Measurements from ENCODE around the gene HNRNPK. TPM values are rescaled to one million over a fixed set of nuclear protein-coding genes. Genes with fewer than 3 reads are reported as not detected.

HNRNPK gene
- total RNA-seq, 2 experiments from 2014 or later: 656 to 688 TPM

DNA sequence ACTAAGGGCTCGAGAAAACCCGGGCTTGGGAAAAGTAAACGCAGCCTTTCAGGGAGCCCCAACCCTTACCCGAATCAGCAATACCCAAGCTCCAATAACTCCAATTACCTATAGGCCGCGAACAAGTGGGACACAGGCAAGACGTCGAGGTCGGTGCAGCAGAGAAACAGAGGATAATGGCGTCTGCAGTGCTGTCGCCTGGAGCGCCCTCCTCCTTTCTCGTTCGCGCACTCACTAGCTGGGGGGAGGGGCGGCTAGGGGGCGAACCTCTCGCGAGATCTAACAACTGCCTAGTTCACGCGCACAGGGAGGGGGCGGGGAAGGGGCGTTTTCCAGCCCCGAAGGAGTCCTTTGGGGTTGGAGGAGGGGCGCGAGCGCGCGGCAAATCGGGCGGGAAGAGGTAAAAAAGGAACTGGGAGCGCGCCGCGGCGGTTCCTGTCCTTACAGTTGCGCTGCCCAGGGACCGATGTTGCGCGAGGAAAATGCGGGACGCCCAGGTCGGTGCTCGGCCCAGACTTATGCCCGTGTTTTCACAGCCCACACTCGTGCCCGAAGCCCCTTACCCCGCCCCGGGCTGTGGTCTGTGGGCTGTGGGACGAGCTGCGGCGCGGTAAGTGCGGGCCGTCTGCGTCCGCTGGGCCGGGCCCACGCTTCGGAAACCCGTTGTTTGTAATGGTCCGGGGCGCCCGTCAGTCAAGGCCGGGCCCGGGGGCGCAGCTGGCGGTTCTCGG, 545 bp upstream of the HNRNPK start, which contains the start of gene RMI1:
Gene RMI1, plus strand, starts transcription at position 411 of the 731 bp plus-strand sequence. CDS start 20,182 bp downstream, outside the sequence.
- Histone ChIP-seq H3K4me3 (ENCODE audit: low read length) (peak within 1 kb of the TSS; percentile 100), H3K9me3 (ENCODE audit: control insufficient read depth in 1 of 2, insufficient read depth in 1 of 2, low read length in 2 of 2) (no peaks in the 10 kb centered on the region), H3K27me3 (ENCODE audit: control insufficient read depth in 1 of 2, insufficient read depth in 2 of 2, low read length in 2 of 2) (no peaks in the 10 kb centered on the region), H3K4me1 (ENCODE audit: insufficient read depth, low read length) (peaks cover 10% of the 10 kb centered on the region), H3K36me3 (ENCODE audit: insufficient read depth, low read length) (peaks cover 26% of the 10 kb centered on the region), H3K27ac (ENCODE audit: low read depth in 1 of 2, low read length in 2 of 2) (peak within 1 kb of the TSS; percentile 98 to 100)
- intact Hi-C loops (cut with DNase I, micrococcal nuclease): loop anchor here (1.0 to 10.0 kb wide), 7 partner anchors 24 to 1964 kb away; partner anchors contain the start of genes KIF27 (in 2 of the 2), AGTPBP1 (in 1 of the 2), GKAP1 (in 1 of the 2) and NAA35 (in 1 of the 2)
- peaks cover 56% of the 10 kb centered on the region for H3K36me3 Mint-ChIP-seq (ENCODE audit: low read depth)
- DNase-seq: peak; percentile 98 to 100 (median 99)
- H3K4me1 Mint-ChIP-seq (ENCODE audit: low read depth): peaks cover 51% of the 10 kb centered on the region
- TF ChIP-seq, protein P1, sequence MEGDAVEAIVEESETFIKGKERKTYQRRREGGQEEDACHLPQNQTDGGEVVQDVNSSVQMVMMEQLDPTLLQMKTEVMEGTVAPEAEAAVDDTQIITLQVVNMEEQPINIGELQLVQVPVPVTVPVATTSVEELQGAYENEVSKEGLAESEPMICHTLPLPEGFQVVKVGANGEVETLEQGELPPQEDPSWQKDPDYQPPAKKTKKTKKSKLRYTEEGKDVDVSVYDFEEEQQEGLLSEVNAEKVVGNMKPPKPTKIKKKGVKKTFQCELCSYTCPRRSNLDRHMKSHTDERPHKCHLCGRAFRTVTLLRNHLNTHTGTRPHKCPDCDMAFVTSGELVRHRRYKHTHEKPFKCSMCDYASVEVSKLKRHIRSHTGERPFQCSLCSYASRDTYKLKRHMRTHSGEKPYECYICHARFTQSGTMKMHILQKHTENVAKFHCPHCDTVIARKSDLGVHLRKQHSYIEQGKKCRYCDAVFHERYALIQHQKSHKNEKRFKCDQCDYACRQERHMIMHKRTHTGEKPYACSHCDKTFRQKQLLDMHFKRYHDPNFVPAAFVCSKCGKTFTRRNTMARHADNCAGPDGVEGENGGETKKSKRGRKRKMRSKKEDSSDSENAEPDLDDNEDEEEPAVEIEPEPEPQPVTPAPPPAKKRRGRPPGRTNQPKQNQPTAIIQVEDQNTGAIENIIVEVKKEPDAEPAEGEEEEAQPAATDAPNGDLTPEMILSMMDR (IDR thresholded peaks at IDR 0.05): no peak
- H3K9me3 Mint-ChIP-seq: no peaks in the 10 kb centered on the region
- peak; percentile 77 for ATAC-seq (ENCODE audit: poor library complexity)
- CTCF ChIA-PET: interaction anchor here (1.0 kb wide), 2 partner anchors 10 to 60 kb away, joined by 5 read pairs; partner anchors contain the start of gene KIF27
- H3K27ac Mint-ChIP-seq: peak within 1 kb of the TSS; percentile 100
- H3K27me3 Mint-ChIP-seq: no peaks in the 10 kb centered on the region
- peak within 1 kb of the TSS; percentile 100 for H3K4me3 Mint-ChIP-seq
- POLR2A ChIA-PET: interaction anchor here (0.8 to 5.6 kb wide), 26 partner anchors 10 to 1961 kb away, joined by 3 to 77 read pairs (median 6); partner anchors contain the start of genes AGTPBP1, IDNK, KIF27 and UBQLN1

DNA sequence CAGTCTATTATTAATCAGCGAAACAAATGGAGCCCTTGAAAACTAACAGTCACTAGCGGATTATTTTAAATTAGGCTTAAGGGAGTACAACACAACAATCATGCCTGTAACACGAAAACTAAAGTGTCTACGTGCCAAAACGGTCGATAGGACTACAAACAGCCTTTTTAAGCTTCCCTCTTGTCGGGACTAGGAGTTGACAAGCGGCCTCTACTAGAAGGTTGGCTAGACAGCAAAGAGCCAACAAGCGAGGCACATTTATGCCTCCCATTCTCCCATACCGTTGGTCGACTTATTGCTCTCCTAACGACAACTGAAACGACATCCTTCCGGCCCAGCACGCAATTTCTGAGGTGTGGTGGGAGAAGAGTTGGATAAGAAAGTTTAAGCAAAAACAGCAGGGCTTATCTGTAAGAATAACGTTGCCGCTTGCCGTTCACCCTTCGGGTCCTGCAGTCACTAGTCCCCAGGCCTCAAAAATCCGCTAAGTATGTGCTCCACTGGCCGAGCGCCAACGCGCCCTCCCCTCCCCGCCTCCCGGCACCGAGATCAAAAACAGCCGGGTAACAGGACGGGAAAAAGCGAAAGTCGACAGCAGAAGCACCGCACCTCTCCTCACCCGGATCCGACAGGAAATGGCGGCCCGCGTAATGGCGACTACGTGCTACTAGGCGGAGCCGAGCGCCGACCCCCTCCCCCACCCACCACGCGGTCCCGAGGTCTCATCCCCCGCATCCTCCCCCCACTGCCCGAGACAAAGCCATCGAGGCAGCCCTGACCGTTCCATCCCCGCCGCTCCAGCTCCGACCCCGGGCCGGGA, 813 bp downstream of the HNRNPK start:
- Mint-ChIP-seq H3K36me3 (ENCODE audit: low read depth) (peaks cover 70% of the 10 kb centered on the region), H3K9me3 (no peaks in the 10 kb centered on the region), H3K4me1 (ENCODE audit: low read depth) (peaks cover 64% of the 10 kb centered on the region), H3K27me3 (no peaks in the 10 kb centered on the region), H3K27ac (peak overlapping the region; percentile 100), H3K4me3 (peak overlapping the region; percentile 100)
- peak; percentile 43 for ATAC-seq (ENCODE audit: poor library complexity)
- Histone ChIP-seq H3K36me3 (ENCODE audit: insufficient read depth, low read length) (peaks cover 39% of the 10 kb centered on the region), H3K4me1 (ENCODE audit: insufficient read depth, low read length) (peaks cover 14% of the 10 kb centered on the region), H3K9me3 (ENCODE audit: control insufficient read depth in 1 of 2, insufficient read depth in 1 of 2, low read length in 2 of 2) (no peaks in the 10 kb centered on the region), H3K27me3 (ENCODE audit: control insufficient read depth in 1 of 2, insufficient read depth in 2 of 2, low read length in 2 of 2) (no peaks in the 10 kb centered on the region), H3K27ac (ENCODE audit: low read depth in 1 of 2, low read length in 2 of 2) (peak overlapping the region; percentile 98 to 100), H3K4me3 (ENCODE audit: low read length) (peak overlapping the region; percentile 100)
- intact Hi-C loops (cut with DNase I, micrococcal nuclease): loop anchor here (1.0 to 10.0 kb wide), 5 partner anchors 8 to 1966 kb away; partner anchors contain the start of genes NAA35 (in 1 of the 2) and UBQLN1 (in 1 of the 2)
- CTCF ChIA-PET: interaction anchor here (0.6 kb wide), 1 partner anchor 302 kb away, joined by 4 read pairs; no protein-coding TSS in a partner anchor
- TF ChIP-seq, protein P1 (IDR thresholded peaks at IDR 0.05): no peak
- POLR2A ChIA-PET: interaction anchor here (0.8 to 5.6 kb wide), 25 partner anchors 8 to 1963 kb away, joined by 3 to 77 read pairs (median 5); partner anchors contain the start of genes AGTPBP1, IDNK, KIF27 and UBQLN1
- DNase-seq: peak; percentile 77 to 95 (median 84)

- peaks cover 59% of the 10 kb centered on the region for H3K36me3 ChIP-seq (ENCODE audit: insufficient read depth, low read length)
- POLR2A ChIA-PET: interaction anchor here (5.6 kb wide), 1 partner anchor 14 kb away, joined by 77 read pairs; no protein-coding TSS in a partner anchor
- peaks cover 90% of the 10 kb centered on the region for H3K36me3 Mint-ChIP-seq (ENCODE audit: low read depth)
- ATAC-seq (ENCODE audit: poor library complexity): no peak
- TF ChIP-seq, protein P1 (IDR thresholded peaks at IDR 0.05): no peak
- H3K27ac ChIP-seq (ENCODE audit: low read depth in 1 of 2, low read length in 2 of 2): peak overlapping the region in 1 of 2 donors; percentile 18
- no peaks in the 10 kb centered on the region for H3K27me3 ChIP-seq (ENCODE audit: control insufficient read depth in 1 of 2, insufficient read depth in 2 of 2, low read length in 2 of 2)
- H3K4me1 ChIP-seq (ENCODE audit: insufficient read depth, low read length): peaks cover 16% of the 10 kb centered on the region
- H3K9me3 ChIP-seq (ENCODE audit: control insufficient read depth in 1 of 2, insufficient read depth in 1 of 2, low read length in 2 of 2): no peaks in the 10 kb centered on the region
- intact Hi-C loops (cut with DNase I, micrococcal nuclease): loop anchor here in 1 of 2 experiments (2.0 to 10.0 kb wide), 3 partner anchors 18 to 1968 kb away; partner anchors contain the start of gene NAA35
- H3K4me3 Mint-ChIP-seq: peak overlapping the region; percentile 100
- H3K9me3 Mint-ChIP-seq: no peaks in the 10 kb centered on the region
- H3K27ac Mint-ChIP-seq: peak overlapping the region; percentile 100
- peaks cover 81% of the 10 kb centered on the region for H3K4me1 Mint-ChIP-seq (ENCODE audit: low read depth)
- H3K4me3 ChIP-seq (ENCODE audit: low read length): no peak overlapping the region
- CTCF ChIA-PET: no interaction called here
- DNase-seq: no peak
- H3K27me3 Mint-ChIP-seq: no peaks in the 10 kb centered on the region
These were observed 2.8 kb downstream of the HNRNPK start for GRCh38 chr9:83977196-83977595.

Measured in CD4-positive, alpha-beta T cell (primary cell).